Type B pancreatic cell (in vitro differentiated cells): ENCODE measurements around the gene TEDDM1. TPM values are rescaled to one million over a fixed set of nuclear protein-coding genes. Genes with fewer than 3 reads are reported as not detected.
"Not testable (repeated sequence)": the region's sequence is repeated elsewhere in the genome, so short reads cannot be mapped to it uniquely, and the experiment has no call there.

ENCODE experiments used
- DNase-seq: peaks from one replicate; pipeline ENCODE4 v3.0.0; 2021; ENCODE audit warnings: mixed read lengths; ENCODE audit not compliant: unreplicated experiment; ENCODE audit errors: extremely low spot score
- H3K27ac Mint-ChIP-seq: 2 replicates; pipeline ENCODE4 v1.8.0; 2021; ENCODE audit warnings: mild to moderate bottlenecking, mixed read lengths
- H3K27me3 Mint-ChIP-seq: 2 replicates; pipeline ENCODE4 v1.8.0; 2021; ENCODE audit warnings: mixed read lengths
- H3K36me3 Mint-ChIP-seq: 2 replicates; pipeline ENCODE4 v1.8.0; 2021; ENCODE audit warnings: mixed read lengths
- H3K4me1 Mint-ChIP-seq: one replicate; pipeline ENCODE4 v1.8.0; 2021; ENCODE audit warnings: mixed read lengths; ENCODE audit not compliant: unreplicated experiment
- H3K4me3 Mint-ChIP-seq: 2 replicates; pipeline ENCODE4 v1.8.0; 2021; ENCODE audit warnings: mild to moderate bottlenecking, mixed read lengths
- H3K9me3 Mint-ChIP-seq: 2 replicates; pipeline ENCODE4 v1.8.0; 2021; ENCODE audit warnings: mixed read lengths
- CTCF ChIP-seq: fragments of 200-600 bp; sonication (generic); conservative IDR thresholded peaks from 2 replicates; pipeline ENCODE4 v1.5.0; 2021; ENCODE audit warnings: antibody characterized with exemption, mild to moderate bottlenecking
- long read RNA-seq: library from polyadenylated mRNA; unstranded; transcript quantifications from one replicate; pipeline ENCODE4 v2.0.0, GENCODE V29; 2020
- total RNA-seq: library from RNA; stranded (reverse); gene quantifications from 2 replicates; pipeline ENCODE4 v1.2.1, GENCODE V29; 2021; ENCODE audit warnings: low replicate concordance

TEDDM1 gene
- not detected in 2 replicates for total RNA-seq
- long read RNA-seq: 0 reads

DNA sequence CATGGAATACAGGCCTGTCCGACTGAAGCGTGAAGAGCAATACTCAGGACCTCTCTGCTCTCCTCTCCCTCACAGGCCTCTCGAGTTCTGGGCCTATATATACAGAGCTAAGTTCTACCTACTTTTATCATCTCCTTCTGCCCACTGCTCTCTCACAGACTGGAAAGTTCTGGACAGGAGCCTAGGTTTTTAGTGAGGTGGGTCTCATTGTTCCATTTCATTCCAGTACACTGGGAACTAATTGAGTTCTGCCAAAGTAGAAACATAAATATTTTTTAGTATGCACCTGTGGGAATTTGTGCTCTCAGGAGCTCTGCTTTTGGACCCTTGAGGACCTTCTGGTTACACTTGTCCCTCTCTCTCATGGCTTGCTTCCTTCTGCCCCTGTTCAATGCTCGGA lies at the start of gene TEDDM1:
TEDDM1 (minus strand) TSS at position 101 of the 400 bp plus-strand sequence. CDS start 182 bp downstream, outside the sequence.
- Mint-ChIP-seq H3K9me3 (peaks cover 7% of the 10 kb centered on the region), H3K27me3 (peaks cover 2% of the 10 kb centered on the region), H3K36me3 (no peaks in the 10 kb centered on the region), H3K4me3 (no peak within 1 kb of the TSS), H3K27ac (no peak within 1 kb of the TSS), H3K4me1 (peaks cover 23% of the 10 kb centered on the region)
- no peak for DNase-seq
- no peak for TF ChIP-seq CTCF

DNA sequence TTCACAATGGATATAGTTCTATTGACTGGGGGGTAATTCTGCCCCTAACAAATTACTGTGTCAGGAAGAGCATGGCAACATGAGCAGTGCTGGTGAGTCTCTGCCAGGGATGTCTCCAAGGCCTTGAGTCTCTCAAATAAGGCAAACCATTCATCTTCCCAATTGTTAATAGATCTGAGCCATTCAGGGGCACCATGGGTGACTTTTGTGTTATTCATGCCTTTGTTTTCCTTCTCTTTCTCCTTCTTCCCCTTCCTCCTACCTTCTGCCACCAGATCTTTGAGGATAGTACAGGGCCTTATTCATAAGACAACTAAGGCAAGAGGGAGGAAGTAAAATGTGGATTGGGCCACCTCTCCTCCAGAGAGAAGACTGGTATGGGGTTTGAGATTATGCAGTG lies 49.6 kb upstream of the TEDDM1 start, which contains the start of gene RGSL1:
RGSL1 (plus strand) TSS at position 60 of the 400 bp plus-strand sequence; CDS start at position 80, 20 bp downstream.
- Mint-ChIP-seq H3K4me1 (peaks cover 15% of the 10 kb centered on the region), H3K27ac (no peak within 1 kb of the TSS), H3K36me3 (no peaks in the 10 kb centered on the region), H3K27me3 (no peaks in the 10 kb centered on the region), H3K9me3 (peaks cover 5% of the 10 kb centered on the region), H3K4me3 (no peak within 1 kb of the TSS)
- no peak for TF ChIP-seq CTCF
- no peak for DNase-seq

DNA sequence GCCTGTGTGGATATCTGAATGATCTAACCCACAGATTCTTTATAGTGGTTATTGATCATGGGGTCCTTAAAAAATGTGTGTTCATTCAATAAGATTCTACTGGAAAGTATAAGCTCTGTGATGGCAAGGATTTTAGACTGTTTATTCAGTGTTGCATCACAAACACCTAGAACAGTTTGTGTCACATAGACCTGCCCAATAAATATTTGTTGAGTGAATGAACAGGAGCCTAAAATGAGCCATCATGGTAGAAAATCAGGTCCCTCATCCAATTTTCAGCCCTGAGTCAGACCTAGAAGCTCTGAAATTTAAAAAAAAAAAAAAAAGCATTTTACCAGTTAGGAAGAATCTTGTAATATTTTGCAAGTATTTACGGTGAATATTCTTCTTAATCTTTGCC lies 47.2 kb upstream of the TEDDM1 start:
- Mint-ChIP-seq H3K27me3 (peaks cover 3% of the 10 kb centered on the region), H3K36me3 (no peaks in the 10 kb centered on the region), H3K4me1 (peaks cover 9% of the 10 kb centered on the region), H3K4me3 (no peak overlapping the region), H3K27ac (no peak overlapping the region), H3K9me3 (peaks cover 5% of the 10 kb centered on the region)
- DNase-seq: no peak
- no peak for TF ChIP-seq CTCF

GRCh38 chr1:182447124-182447523 lies 46.7 kb upstream of the TEDDM1 start:
- H3K4me1 Mint-ChIP-seq, H3K36me3 Mint-ChIP-seq, H3K27me3 Mint-ChIP-seq, H3K9me3 Mint-ChIP-seq, DNase-seq, H3K4me3 Mint-ChIP-seq, H3K27ac Mint-ChIP-seq: not testable (repeated sequence)

GRCh38 chr1:182446033-182446669 lies 45.7 kb upstream of the TEDDM1 start:
- Mint-ChIP-seq H3K4me3 (no peak overlapping the region), H3K36me3 (no peaks in the 10 kb centered on the region), H3K4me1 (no peaks in the 10 kb centered on the region), H3K27me3 (peaks cover 3% of the 10 kb centered on the region), H3K27ac (no peak overlapping the region), H3K9me3 (peaks cover under 1% of the 10 kb centered on the region)
- TF ChIP-seq CTCF: peak; percentile 79
- no peak for DNase-seq

GRCh38 chr1:182444497-182444896 lies 44.0 kb upstream of the TEDDM1 start:
- TF ChIP-seq CTCF: no peak
- no peaks in the 10 kb centered on the region for H3K4me1 Mint-ChIP-seq
- peaks cover 3% of the 10 kb centered on the region for H3K27me3 Mint-ChIP-seq
- no peaks in the 10 kb centered on the region for H3K36me3 Mint-ChIP-seq
- H3K9me3 Mint-ChIP-seq: no peaks in the 10 kb centered on the region
- H3K27ac Mint-ChIP-seq: no peak overlapping the region
- no peak overlapping the region for H3K4me3 Mint-ChIP-seq
- no peak for DNase-seq
